ENCODE data around the gene IAH1.

The IAH1 gene

GRCh38 chr2:9527995-9528787 lies 53.8 kb downstream of the IAH1 start:
- DNase-seq (ENCODE audit: low read depth in 3 of 3): no peak

- no peak for DNase-seq (ENCODE audit: low read depth in 3 of 3)
Measured at GRCh38 chr2:9532421-9532820, 58.1 kb downstream of the IAH1 start.

GRCh38 chr2:9533663-9534062 lies 59.3 kb downstream of the IAH1 start:
- DNase-seq (ENCODE audit: low read depth in 3 of 3): no peak

- DNase-seq (ENCODE audit: low read depth in 3 of 3): no peak
Measured at GRCh38 chr2:9535177-9535576, 60.8 kb downstream of the IAH1 start.

- no peak for DNase-seq (ENCODE audit: low read depth in 3 of 3)
Measured at GRCh38 chr2:9536504-9536903, 62.2 kb downstream of the IAH1 start.

GRCh38 chr2:9538000-9538507 lies 63.7 kb downstream of the IAH1 start:
- DNase-seq (ENCODE audit: low read depth in 3 of 3): no peak
